Measurements from ENCODE around the gene RTBDN. TPM values are rescaled to one million over a fixed set of nuclear protein-coding genes. Genes with fewer than 3 reads are reported as not detected.
A peak's percentile ranks its signal among the peaks of the same experiment; 100 is the strongest.

The RTBDN gene
- total RNA-seq, 4 donors from 2014 or later: not detected

GRCh38 chr19:12843999-12844732, 9.8 kb upstream of the RTBDN start:
- TF ChIP-seq POLR2AphosphoS5 (IDR thresholded peaks at IDR 0.05): no peak
- TF ChIP-seq EP300 (IDR thresholded peaks at IDR 0.05; ENCODE audit: low read depth): no peak
- TF ChIP-seq CTCF (IDR thresholded peaks at IDR 0.05): no peak
- TF ChIP-seq POLR2A (IDR thresholded peaks at IDR 0.05): no peak
- WGBS, 2 donors (ENCODE audit: low coverage in 1 of 2): 67 to 76% methylated on average over 1 to 3 of the region's 3 CpGs
- Histone ChIP-seq H3K27me3 (peaks cover 85% of the 10 kb centered on the region), H3K4me3 (no peak overlapping the region), H3K9me3 (no peaks in the 10 kb centered on the region), H3K36me3 (no peaks in the 10 kb centered on the region), H3K27ac (no peak overlapping the region), H3K4me1 (peaks cover 0 to 21% (median 20%) of the 10 kb centered on the region in 4 donors)
- DNase-seq: no peak
- intact Hi-C loops (cut with DNase I; ENCODE audit: low total_unique reads): loop anchor here (5.0 kb wide), 1 partner anchor 77 kb away; no protein-coding TSS in a partner anchor
- in situ Hi-C loops (cut with MboI; ENCODE audit: low pct_ligation_motif_present in 1 of 4, low pct_unique_long_range_greater_than_20kb in 1 of 4, low sequenced_read_pairs in 3 of 4): loop anchor here in 3 of 4 donors (10.0 kb wide), 2 partner anchors 79 to 89 kb away; partner anchors contain the start of gene BEST2 (in 1 of the 3)

GRCh38 chr19:12843328-12843727, 8.9 kb upstream of the RTBDN start:
- Histone ChIP-seq H3K36me3 (no peaks in the 10 kb centered on the region), H3K4me1 (peaks cover 5 to 28% (median 26%) of the 10 kb centered on the region in 4 donors), H3K27me3 (peaks cover 93% of the 10 kb centered on the region), H3K27ac (no peak overlapping the region), H3K4me3 (no peak overlapping the region), H3K9me3 (no peaks in the 10 kb centered on the region)
- in situ Hi-C loops (cut with MboI; ENCODE audit: low pct_ligation_motif_present in 1 of 4, low pct_unique_long_range_greater_than_20kb in 1 of 4, low sequenced_read_pairs in 3 of 4) (loop anchor here in 3 of 4 donors (10.0 kb wide), 2 partner anchors 79 to 89 kb away; partner anchors contain the start of gene BEST2 (in 1 of the 3)), intact Hi-C loops (cut with DNase I; ENCODE audit: low total_unique reads) (loop anchor here (5.0 kb wide), 1 partner anchor 76 kb away; no protein-coding TSS in a partner anchor)
- TF ChIP-seq CTCF (IDR thresholded peaks at IDR 0.05) (no peak), POLR2A (IDR thresholded peaks at IDR 0.05) (no peak), EP300 (IDR thresholded peaks at IDR 0.05; ENCODE audit: low read depth) (no peak), POLR2AphosphoS5 (IDR thresholded peaks at IDR 0.05) (no peak)
- no peak for DNase-seq
- WGBS, 2 donors (ENCODE audit: low coverage in 1 of 2): 83% methylated on average over 11 of the region's 11 CpGs; no CpG with 5 or more reads in 1 of the 2 donors

- 90% methylated on average over 18 of the region's 18 CpGs; no CpG with 5 or more reads in 1 of the 2 donors for WGBS, 2 donors (ENCODE audit: low coverage in 1 of 2)
- no peaks in the 10 kb centered on the region for H3K36me3 ChIP-seq
- intact Hi-C loops (cut with DNase I; ENCODE audit: low total_unique reads): loop anchor here (5.0 kb wide), 1 partner anchor 75 kb away; no protein-coding TSS in a partner anchor
- no peaks in the 10 kb centered on the region for H3K9me3 ChIP-seq
- peaks cover 5 to 26% (median 23%) of the 10 kb centered on the region in 4 donors for H3K4me1 ChIP-seq
- DNase-seq: no peak
- in situ Hi-C loops (cut with MboI; ENCODE audit: low pct_ligation_motif_present in 1 of 4, low pct_unique_long_range_greater_than_20kb in 1 of 4, low sequenced_read_pairs in 3 of 4): loop anchor here in 3 of 4 donors (10.0 kb wide), 2 partner anchors 78 to 88 kb away; partner anchors contain the start of gene BEST2 (in 1 of the 3)
- H3K27me3 ChIP-seq: peaks cover 96% of the 10 kb centered on the region
- H3K27ac ChIP-seq: no peak overlapping the region
- no peak overlapping the region for H3K4me3 ChIP-seq
- no peak for TF ChIP-seq POLR2AphosphoS5 (IDR thresholded peaks at IDR 0.05)
- no peak for TF ChIP-seq CTCF (IDR thresholded peaks at IDR 0.05)
- no peak for TF ChIP-seq EP300 (IDR thresholded peaks at IDR 0.05; ENCODE audit: low read depth)
- TF ChIP-seq POLR2A (IDR thresholded peaks at IDR 0.05): no peak
These were observed 8.1 kb upstream of the RTBDN start for GRCh38 chr19:12842511-12842910.

GRCh38 chr19:12841094-12841493, 6.7 kb upstream of the RTBDN start:
- intact Hi-C loops (cut with DNase I; ENCODE audit: low total_unique reads) (loop anchor here (5.0 kb wide), 1 partner anchor 74 kb away; no protein-coding TSS in a partner anchor), in situ Hi-C loops (cut with MboI; ENCODE audit: low pct_ligation_motif_present in 1 of 4, low pct_unique_long_range_greater_than_20kb in 1 of 4, low sequenced_read_pairs in 3 of 4) (loop anchor here in 3 of 4 donors (10.0 kb wide), 2 partner anchors 76 to 86 kb away; partner anchors contain the start of gene BEST2 (in 1 of the 3))
- Histone ChIP-seq H3K27me3 (peaks cover 98% of the 10 kb centered on the region), H3K9me3 (no peaks in the 10 kb centered on the region), H3K4me3 (peak overlapping the region in 2 of 4 donors; percentile 8 to 24), H3K36me3 (no peaks in the 10 kb centered on the region), H3K27ac (no peak overlapping the region), H3K4me1 (peaks cover 7 to 23% (median 20%) of the 10 kb centered on the region in 4 donors)
- TF ChIP-seq EP300 (IDR thresholded peaks at IDR 0.05; ENCODE audit: low read depth) (no peak), POLR2A (IDR thresholded peaks at IDR 0.05) (no peak), POLR2AphosphoS5 (IDR thresholded peaks at IDR 0.05) (no peak), CTCF (IDR thresholded peaks at IDR 0.05) (no peak)
- no peak for DNase-seq
- 3% methylated on average over 24 of the region's 29 CpGs; no CpG with 5 or more reads in 1 of the 2 donors for WGBS, 2 donors (ENCODE audit: low coverage in 1 of 2)

Data from transverse colon (tissue), 4 donors.